GM12801 (cell line): ENCODE data around the gene EMB.

Experiments
- CTCF ChIP-seq: IDR thresholded peaks from one replicate; pipeline ENCODE4 v1.5.1; 2011; ENCODE audit warnings: control low read depth; ENCODE audit not compliant: insufficient read length; ENCODE audit errors: extremely low read depth

EMB gene

GRCh38 chr5:50441493-50441955 lies 436 bp upstream of the EMB start:
- no peak for TF ChIP-seq CTCF

- TF ChIP-seq CTCF: no peak
These were observed 1.9 kb downstream of the EMB start for GRCh38 chr5:50439221-50439620.

- no peak for TF ChIP-seq CTCF
These were observed 5.9 kb downstream of the EMB start for GRCh38 chr5:50435168-50435567.

- no peak for TF ChIP-seq CTCF
These were observed 20.6 kb downstream of the EMB start for GRCh38 chr5:50420343-50420935.

GRCh38 chr5:50415912-50416311 lies 25.2 kb downstream of the EMB start:
- TF ChIP-seq CTCF: no peak

GRCh38 chr5:50406877-50407276 lies 34.2 kb downstream of the EMB start:
- no peak for TF ChIP-seq CTCF

- TF ChIP-seq CTCF: no peak
These were observed 39.8 kb downstream of the EMB start for GRCh38 chr5:50401336-50401735.
